ENCODE results near the gene RGS9BP.

GRCh38 chr19:32676895-32677359, 1.3 kb downstream of the RGS9BP start:
- TF ChIP-seq EP300 (IDR thresholded peaks at IDR 0.05) (no peak), CTCF (IDR thresholded peaks at IDR 0.05) (no peak), POLR2AphosphoS5 (IDR thresholded peaks at IDR 0.05) (no peak)
